Stimulated activated naive B cell treated with anti-CD40 and anti-IgM and Interleukin-4, amounts not matched to agents 10 μg/mL and 1 μg/mL and 100 μg/mL, for 72 hours (primary cell): ENCODE measurements around the gene SPATS2.
"Not testable (repeated sequence)": the region's sequence is repeated elsewhere in the genome, so short reads cannot be mapped to it uniquely, and the experiment has no call there.

Source experiments
- ATAC-seq, 2 donors: fragments of 150-1000 bp; cut with Tn5 transposase; replicated peaks; 2 replicates each; pipeline ENCODE4 v1.10.0; 2021; ENCODE audit warnings: moderate library complexity in 1 of 2
- DNase-seq: peaks from one replicate; pipeline ENCODE4 v3.0.0; 2021
- H3K27ac Mint-ChIP-seq: one replicate; pipeline ENCODE4 v1.8.0; 2022; ENCODE audit warnings: mild to moderate bottlenecking, mixed read lengths
- H3K27me3 Mint-ChIP-seq, 2 donors: one replicate each; pipeline ENCODE4 v1.8.0; 2022; ENCODE audit warnings: mixed read lengths in 2 of 2
- H3K36me3 Mint-ChIP-seq, 2 donors: one replicate each; pipeline ENCODE4 v1.8.0; 2022; ENCODE audit warnings: mixed read lengths in 2 of 2, mild to moderate bottlenecking in 1 of 2
- H3K4me1 Mint-ChIP-seq, 2 donors: one replicate each; pipeline ENCODE4 v1.8.0; 2022; ENCODE audit warnings: mixed read lengths in 2 of 2, mild to moderate bottlenecking in 1 of 2
- H3K4me3 Mint-ChIP-seq, 2 donors: one replicate each; pipeline ENCODE4 v1.8.0; 2022; ENCODE audit warnings: mild to moderate bottlenecking in 2 of 2, mixed read lengths in 2 of 2, moderate library complexity in 1 of 2
- H3K9me3 Mint-ChIP-seq, 2 donors: one replicate each; pipeline ENCODE4 v1.8.0; 2022; ENCODE audit warnings: mixed read lengths in 2 of 2, mild to moderate bottlenecking in 1 of 2

The SPATS2 gene

GRCh38 chr12:49428793-49429192, 61.5 kb downstream of the SPATS2 start:
- DNase-seq (no peak), ATAC-seq (peak; percentile 71 to 83)
- Mint-ChIP-seq H3K27me3 (no peaks in the 10 kb centered on the region), H3K4me3 (peak overlapping the region; percentile 28 to 30), H3K36me3 (peaks cover 7 to 9% of the 10 kb centered on the region in 2 donors), H3K9me3 (no peaks in the 10 kb centered on the region), H3K4me1 (peaks cover 8 to 23% of the 10 kb centered on the region in 2 donors), H3K27ac (peak overlapping the region; percentile 47)

- H3K27me3 Mint-ChIP-seq, result no peaks in the 10 kb centered on the region
- H3K36me3 Mint-ChIP-seq, result peaks cover 0 to 3% of the 10 kb centered on the region in 2 donors
- no peak overlapping the region for H3K4me3 Mint-ChIP-seq
- peaks cover 8 to 24% of the 10 kb centered on the region in 2 donors for H3K4me1 Mint-ChIP-seq
- H3K9me3 Mint-ChIP-seq, result no peaks in the 10 kb centered on the region
- no peak overlapping the region for H3K27ac Mint-ChIP-seq
- DNase-seq (no peak), ATAC-seq (no peak)
These were observed 65.4 kb downstream of the SPATS2 start for GRCh38 chr12:49432616-49433015.

GRCh38 chr12:49436799-49437198, 69.5 kb downstream of the SPATS2 start:
- not testable (repeated sequence) for H3K4me3 Mint-ChIP-seq, H3K27me3 Mint-ChIP-seq, H3K36me3 Mint-ChIP-seq, H3K9me3 Mint-ChIP-seq, ATAC-seq, DNase-seq, H3K27ac Mint-ChIP-seq
- H3K4me1 Mint-ChIP-seq, result peaks cover 2 to 14% of the 10 kb centered on the region in 2 donors

- Mint-ChIP-seq H3K27me3 (no peaks in the 10 kb centered on the region), H3K36me3 (peaks cover 0 to 6% of the 10 kb centered on the region in 2 donors), H3K4me1 (no peaks in the 10 kb centered on the region), H3K27ac (no peak overlapping the region), H3K4me3 (no peak overlapping the region), H3K9me3 (no peaks in the 10 kb centered on the region)
- no peak for DNase-seq
- ATAC-seq, result no peak
These were observed 71.8 kb downstream of the SPATS2 start for GRCh38 chr12:49439042-49439441.

- Mint-ChIP-seq H3K9me3 (no peaks in the 10 kb centered on the region), H3K4me3 (no peak overlapping the region), H3K27ac (no peak overlapping the region), H3K4me1 (no peaks in the 10 kb centered on the region), H3K36me3 (peaks cover 0 to 6% of the 10 kb centered on the region in 2 donors), H3K27me3 (no peaks in the 10 kb centered on the region)
- DNase-seq (no peak), ATAC-seq (no peak)
These were observed 72.8 kb downstream of the SPATS2 start for GRCh38 chr12:49440035-49440434.

GRCh38 chr12:49442915-49443314, 75.7 kb downstream of the SPATS2 start:
- H3K4me1 Mint-ChIP-seq, result no peaks in the 10 kb centered on the region
- H3K27me3 Mint-ChIP-seq, result no peaks in the 10 kb centered on the region
- DNase-seq (no peak), ATAC-seq (no peak)
- no peak overlapping the region for H3K4me3 Mint-ChIP-seq
- no peak overlapping the region for H3K27ac Mint-ChIP-seq
- peaks cover 0 to 10% of the 10 kb centered on the region in 2 donors for H3K36me3 Mint-ChIP-seq
- H3K9me3 Mint-ChIP-seq, result no peaks in the 10 kb centered on the region

GRCh38 chr12:49446571-49446970, 79.3 kb downstream of the SPATS2 start:
- no peak overlapping the region for H3K4me3 Mint-ChIP-seq
- H3K9me3 Mint-ChIP-seq, result peaks cover 3 to 4% of the 10 kb centered on the region in 2 donors
- no peaks in the 10 kb centered on the region for H3K27me3 Mint-ChIP-seq
- peaks cover 0 to 5% of the 10 kb centered on the region in 2 donors for H3K4me1 Mint-ChIP-seq
- peaks cover 9 to 28% of the 10 kb centered on the region in 2 donors for H3K36me3 Mint-ChIP-seq
- H3K27ac Mint-ChIP-seq, result no peak overlapping the region
- no peak for DNase-seq
- no peak for ATAC-seq

GRCh38 chr12:49448858-49449257, 81.6 kb downstream of the SPATS2 start:
- peaks cover 11 to 27% of the 10 kb centered on the region in 2 donors for H3K36me3 Mint-ChIP-seq
- DNase-seq (no peak), ATAC-seq (no peak)
- H3K27me3 Mint-ChIP-seq, result no peaks in the 10 kb centered on the region
- H3K4me1 Mint-ChIP-seq, result peaks cover 3 to 13% of the 10 kb centered on the region in 2 donors
- H3K9me3 Mint-ChIP-seq, result peaks cover 3 to 4% of the 10 kb centered on the region in 2 donors
- H3K4me3 Mint-ChIP-seq, result no peak overlapping the region
- peak overlapping the region; percentile 44 for H3K27ac Mint-ChIP-seq

GRCh38 chr12:49451468-49452259, 84.4 kb downstream of the SPATS2 start:
- H3K27ac Mint-ChIP-seq, result no peak overlapping the region
- ATAC-seq, result peak; percentile 57 to 75
- peaks cover 14 to 31% of the 10 kb centered on the region in 2 donors for H3K36me3 Mint-ChIP-seq

GRCh38 chr12:49455501-49455900, 88.2 kb downstream of the SPATS2 start:
- H3K27ac Mint-ChIP-seq, result no peak overlapping the region
- H3K4me1 Mint-ChIP-seq, result peaks cover 3 to 8% of the 10 kb centered on the region in 2 donors

More at GRCh38 chr12:49451468-49452259, 84.4 kb downstream of the SPATS2 start:
- DNase-seq, result no peak
- Mint-ChIP-seq H3K4me1 (peaks cover 3 to 13% of the 10 kb centered on the region in 2 donors), H3K4me3 (no peak overlapping the region), H3K27me3 (no peaks in the 10 kb centered on the region), H3K9me3 (peaks cover 3 to 4% of the 10 kb centered on the region in 2 donors)

GRCh38 chr12:49456131-49456679, 88.9 kb downstream of the SPATS2 start:
- peaks cover 3 to 8% of the 10 kb centered on the region in 2 donors for H3K4me1 Mint-ChIP-seq
- H3K27me3 Mint-ChIP-seq, result no peaks in the 10 kb centered on the region
- H3K4me3 Mint-ChIP-seq, result no peak overlapping the region
- no peak overlapping the region for H3K27ac Mint-ChIP-seq
- ATAC-seq (no peak), DNase-seq (no peak)
- peaks cover 6 to 12% of the 10 kb centered on the region in 2 donors for H3K36me3 Mint-ChIP-seq
- no peaks in the 10 kb centered on the region for H3K9me3 Mint-ChIP-seq

More at GRCh38 chr12:49455501-49455900, 88.2 kb downstream of the SPATS2 start:
- no peak overlapping the region for H3K4me3 Mint-ChIP-seq
- peaks cover 7 to 9% of the 10 kb centered on the region in 2 donors for H3K36me3 Mint-ChIP-seq
- no peak for ATAC-seq
- no peaks in the 10 kb centered on the region for H3K27me3 Mint-ChIP-seq
- no peak for DNase-seq
- H3K9me3 Mint-ChIP-seq, result no peaks in the 10 kb centered on the region

GRCh38 chr12:49458816-49459215, 91.6 kb downstream of the SPATS2 start:
- H3K4me1 Mint-ChIP-seq, result no peaks in the 10 kb centered on the region
- H3K9me3 Mint-ChIP-seq, result no peaks in the 10 kb centered on the region
- H3K27ac Mint-ChIP-seq, result no peak overlapping the region
- DNase-seq (no peak), ATAC-seq (no peak)
- H3K4me3 Mint-ChIP-seq, result no peak overlapping the region
- H3K27me3 Mint-ChIP-seq, result no peaks in the 10 kb centered on the region
- peaks cover 6 to 12% of the 10 kb centered on the region in 2 donors for H3K36me3 Mint-ChIP-seq

- no peak for DNase-seq
These were observed 94.0 kb downstream of the SPATS2 start for GRCh38 chr12:49461221-49461620.

GRCh38 chr12:49462083-49462744, 95.0 kb downstream of the SPATS2 start:
- Mint-ChIP-seq H3K27me3 (no peaks in the 10 kb centered on the region), H3K4me1 (no peaks in the 10 kb centered on the region), H3K27ac (no peak overlapping the region), H3K4me3 (no peak overlapping the region), H3K9me3 (no peaks in the 10 kb centered on the region), H3K36me3 (peaks cover 3 to 11% of the 10 kb centered on the region in 2 donors)
- ATAC-seq, result no peak
- DNase-seq, result no peak

More at GRCh38 chr12:49461221-49461620, 94.0 kb downstream of the SPATS2 start:
- H3K27ac Mint-ChIP-seq, result no peak overlapping the region
- no peaks in the 10 kb centered on the region for H3K4me1 Mint-ChIP-seq
- no peak for ATAC-seq
- no peak overlapping the region for H3K4me3 Mint-ChIP-seq
- H3K36me3 Mint-ChIP-seq, result peaks cover 3 to 11% of the 10 kb centered on the region in 2 donors
- H3K27me3 Mint-ChIP-seq, result no peaks in the 10 kb centered on the region
- H3K9me3 Mint-ChIP-seq, result no peaks in the 10 kb centered on the region
